RWPE1 (cell line): Measurements from ENCODE around the gene ABL2.
A peak's percentile ranks its signal among the peaks of the same experiment; 100 is the strongest.

Source experiments
- CTCF ChIA-PET: fragments of 350-600 bp; sonication (Branson Sonifier 250); formaldehyde crosslinking; extraction: SDS; loops from one replicate; lab custom pipeline; 2021; lab: Yijun Ruan, JAX
- POLR2A ChIA-PET: fragments of 400-600 bp; formaldehyde crosslinking; extraction: SDS; loops from one replicate; lab custom pipeline; 2020; ENCODE audit warnings: antibody characterized with exemption; ENCODE audit not compliant: low non-redundant PET; lab: Yijun Ruan, JAX
- DNase-seq: peaks from one replicate; pipeline ENCODE4 v3.0.0; 2012; ENCODE audit warnings: low spot score
- H3K27ac ChIP-seq: fragments of 450-650 bp; 2 replicates; pipeline ENCODE4 v1.5.1; 2017
- TF ChIP-seq, protein P1 (sequence below): fragments of 450-650 bp; conservative IDR thresholded peaks from 2 replicates; pipeline ENCODE4 v1.5.1; 2017; ENCODE audit warnings: low read depth, mild to moderate bottlenecking

The ABL2 gene

DNA sequence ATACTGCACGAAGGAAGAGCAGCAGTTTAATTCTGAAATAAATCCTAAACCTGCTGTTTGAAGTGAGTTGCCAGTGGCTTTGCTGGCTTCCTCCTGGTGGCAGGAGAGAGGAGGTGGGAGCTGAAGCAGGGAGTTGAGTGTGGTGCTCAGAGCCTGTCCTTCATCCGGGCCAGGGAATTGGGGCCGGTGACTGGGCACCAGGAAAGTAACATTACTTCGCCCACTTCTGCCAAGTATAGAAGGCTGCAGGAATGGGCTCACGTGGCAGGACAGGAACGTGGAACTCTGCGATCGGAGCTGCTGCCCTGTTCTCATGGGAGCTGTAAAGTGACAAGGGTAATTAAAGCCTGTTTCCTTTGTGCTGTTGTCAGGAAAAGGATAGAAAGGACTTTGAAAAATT lies 139.0 kb downstream of the ABL2 start:
- peak overlapping the region; percentile 78 for H3K27ac ChIP-seq
- ChIA-PET POLR2A (no interaction called here), CTCF (interaction anchor here (0.5 to 0.6 kb wide), 3 partner anchors 12 to 227 kb away, joined by 3 read pairs; no protein-coding TSS in a partner anchor)
- TF ChIP-seq, protein P1, sequence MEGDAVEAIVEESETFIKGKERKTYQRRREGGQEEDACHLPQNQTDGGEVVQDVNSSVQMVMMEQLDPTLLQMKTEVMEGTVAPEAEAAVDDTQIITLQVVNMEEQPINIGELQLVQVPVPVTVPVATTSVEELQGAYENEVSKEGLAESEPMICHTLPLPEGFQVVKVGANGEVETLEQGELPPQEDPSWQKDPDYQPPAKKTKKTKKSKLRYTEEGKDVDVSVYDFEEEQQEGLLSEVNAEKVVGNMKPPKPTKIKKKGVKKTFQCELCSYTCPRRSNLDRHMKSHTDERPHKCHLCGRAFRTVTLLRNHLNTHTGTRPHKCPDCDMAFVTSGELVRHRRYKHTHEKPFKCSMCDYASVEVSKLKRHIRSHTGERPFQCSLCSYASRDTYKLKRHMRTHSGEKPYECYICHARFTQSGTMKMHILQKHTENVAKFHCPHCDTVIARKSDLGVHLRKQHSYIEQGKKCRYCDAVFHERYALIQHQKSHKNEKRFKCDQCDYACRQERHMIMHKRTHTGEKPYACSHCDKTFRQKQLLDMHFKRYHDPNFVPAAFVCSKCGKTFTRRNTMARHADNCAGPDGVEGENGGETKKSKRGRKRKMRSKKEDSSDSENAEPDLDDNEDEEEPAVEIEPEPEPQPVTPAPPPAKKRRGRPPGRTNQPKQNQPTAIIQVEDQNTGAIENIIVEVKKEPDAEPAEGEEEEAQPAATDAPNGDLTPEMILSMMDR = no peak
- no peak for DNase-seq

DNA sequence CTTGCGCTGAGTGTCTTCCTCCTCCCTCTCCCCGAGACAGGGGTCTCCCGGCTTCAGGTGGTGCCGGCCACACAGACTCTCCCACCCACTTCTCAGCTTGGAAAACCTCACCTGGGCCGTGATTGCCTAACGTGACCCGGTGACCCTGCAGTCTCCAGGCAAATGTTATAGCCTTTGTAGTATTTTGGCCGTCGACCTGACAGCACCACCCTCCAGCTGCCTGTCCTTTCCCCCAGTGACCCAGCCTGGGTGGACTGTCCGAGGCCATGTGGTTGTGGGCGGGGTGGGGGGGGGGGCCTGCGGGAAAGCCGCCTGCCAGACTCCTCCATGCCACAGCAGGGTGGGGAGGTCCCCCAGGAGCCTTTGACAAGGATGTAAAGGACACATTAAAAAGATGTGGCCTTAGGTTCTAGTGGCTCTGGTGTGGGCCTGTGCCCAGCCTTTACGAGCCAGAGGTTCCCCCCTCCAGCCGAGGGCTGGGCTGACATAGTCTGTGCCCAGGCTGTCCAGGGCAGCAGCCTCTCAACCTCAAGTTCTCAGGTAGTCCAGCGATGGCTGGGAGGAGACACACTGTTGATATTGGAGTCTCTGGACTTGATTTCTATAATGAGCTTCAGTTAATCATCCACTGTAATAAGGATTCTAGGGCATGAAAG lies 139.5 kb downstream of the ABL2 start:
- CTCF ChIA-PET = interaction anchor here (0.5 to 0.6 kb wide), 2 partner anchors 11 to 228 kb away, joined by 3 read pairs; no protein-coding TSS in a partner anchor
- no peak for DNase-seq
- TF ChIP-seq, protein P1 = no peak
- POLR2A ChIA-PET = no interaction called here
- H3K27ac ChIP-seq = peak overlapping the region; percentile 78

DNA sequence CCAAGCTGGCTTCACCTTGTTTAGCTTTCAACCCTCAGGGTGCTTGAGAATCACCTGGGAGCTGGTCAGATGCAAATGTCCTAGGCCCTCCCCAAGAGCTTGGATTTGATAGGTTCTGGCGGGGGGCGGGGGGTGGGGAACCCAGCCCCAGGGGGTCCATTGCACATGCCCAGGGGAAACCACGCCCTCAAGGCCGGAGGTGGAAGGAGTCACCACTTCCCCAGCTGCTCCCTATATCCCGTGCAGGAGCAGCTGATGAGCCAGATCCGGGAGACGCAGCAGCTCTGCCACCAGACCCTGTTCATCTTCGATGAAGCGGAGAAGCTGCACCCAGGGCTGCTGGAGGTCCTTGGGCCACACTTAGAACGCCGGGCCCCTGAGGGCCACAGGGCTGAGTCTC lies 141.8 kb downstream of the ABL2 start:
- TF ChIP-seq, protein P1 = no peak
- ChIA-PET CTCF (interaction anchor here (0.6 kb wide), 1 partner anchor 14 kb away, joined by 3 read pairs; no protein-coding TSS in a partner anchor), POLR2A (no interaction called here)
- no peak for DNase-seq
- H3K27ac ChIP-seq = peak overlapping the region; percentile 38

DNA sequence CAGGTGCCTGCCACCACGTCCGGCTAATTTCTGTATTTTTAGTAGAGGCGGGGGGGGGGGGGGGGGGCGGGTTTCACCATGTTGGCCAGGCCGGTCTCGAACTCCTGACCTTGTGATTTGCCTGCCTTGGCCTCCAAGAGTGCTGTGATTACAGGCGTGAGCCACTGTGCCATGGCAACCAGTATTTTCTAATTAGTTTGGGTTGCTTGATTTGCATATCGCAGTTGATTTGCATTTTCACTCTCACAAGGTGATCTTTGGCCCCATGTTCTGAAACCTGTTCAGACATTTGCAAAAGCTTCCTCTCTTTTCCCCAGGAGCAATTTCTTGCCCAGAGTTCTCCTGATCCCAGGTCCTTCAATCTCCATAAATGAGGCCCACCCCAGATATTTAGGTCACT lies 145.9 kb downstream of the ABL2 start:
- TF ChIP-seq, protein P1 = no peak
- POLR2A ChIA-PET = interaction anchor here (0.6 to 0.7 kb wide), 2 partner anchors 32 to 264 kb away, joined by 3 read pairs; no protein-coding TSS in a partner anchor
- DNase-seq = no peak
- peak overlapping the region; percentile 86; the same call in 1 of the 2 replicates for H3K27ac ChIP-seq
- CTCF ChIA-PET = interaction anchor here (0.6 to 0.7 kb wide), 2 partner anchors 19 to 22 kb away, joined by 3 to 4 read pairs; no protein-coding TSS in a partner anchor

DNA sequence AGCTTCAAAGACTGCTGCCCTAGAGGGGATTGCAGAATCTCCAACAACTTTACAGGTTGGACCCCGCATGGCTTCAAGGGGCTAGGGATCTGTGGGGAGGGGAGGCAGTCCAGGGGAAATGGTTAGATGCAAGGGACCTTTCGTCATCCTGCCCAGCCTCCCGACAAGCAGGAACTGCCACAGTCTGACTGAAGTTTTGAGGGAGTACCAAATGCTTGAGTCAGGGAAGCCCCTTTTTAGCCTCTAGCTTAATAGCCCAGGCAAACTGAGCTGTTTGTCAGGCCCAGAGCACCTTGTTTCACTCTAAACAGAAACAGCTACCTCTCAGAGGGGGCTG lies 146.5 kb downstream of the ABL2 start:
- ChIA-PET POLR2A (no interaction called here), CTCF (interaction anchor here (0.6 to 0.7 kb wide), 2 partner anchors 18 to 23 kb away, joined by 3 to 4 read pairs; no protein-coding TSS in a partner anchor)
- DNase-seq = no peak
- peak overlapping the region; percentile 86 for H3K27ac ChIP-seq
- TF ChIP-seq, protein P1 = no peak

DNA sequence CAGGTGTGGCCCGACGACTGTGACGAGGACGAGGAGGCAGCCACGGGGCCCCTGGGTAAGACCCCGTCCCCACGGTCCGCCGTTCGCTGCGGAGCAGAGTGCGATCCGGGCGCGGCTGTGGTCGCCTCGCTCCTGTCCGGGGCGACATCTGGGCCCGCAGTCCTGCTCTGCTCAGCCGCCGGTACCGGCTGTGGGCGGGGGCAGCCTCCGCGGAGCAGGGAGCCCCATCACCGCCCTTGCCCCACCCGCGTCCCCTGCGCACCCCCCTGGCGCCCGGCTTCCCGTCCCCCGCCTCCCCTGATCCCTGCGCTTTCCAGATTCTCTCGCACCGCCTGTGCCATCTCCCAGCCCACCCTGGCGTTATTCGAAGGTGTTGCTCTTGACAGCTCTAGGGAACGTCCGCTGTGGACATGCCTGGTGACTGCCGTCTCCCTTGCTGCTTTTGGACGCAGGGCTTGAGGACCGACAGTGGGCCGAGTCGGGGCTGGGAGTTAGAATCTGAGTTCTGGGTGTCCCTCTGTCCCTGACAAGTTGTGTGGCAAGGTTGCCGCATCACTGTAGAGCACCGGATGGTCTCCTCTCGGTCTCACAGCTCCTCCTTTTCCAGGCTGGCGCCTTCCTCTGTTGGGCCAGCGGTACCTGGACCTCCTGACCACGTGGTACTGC lies 147.0 kb downstream of the ABL2 start:
- peak; percentile 53 for DNase-seq
- ChIA-PET CTCF (interaction anchor here (0.6 kb wide), 1 partner anchor 27 kb away, joined by 3 read pairs; no protein-coding TSS in a partner anchor), POLR2A (interaction anchor here (0.5 kb wide), 1 partner anchor 34 kb away, joined by 9 read pairs; no protein-coding TSS in a partner anchor)
- TF ChIP-seq, protein P1 = no peak
- peak overlapping the region; percentile 86 for H3K27ac ChIP-seq
